ENCODE results near the gene TBL3.
"Not testable (repeated sequence)": the region's sequence is repeated elsewhere in the genome, so short reads cannot be mapped to it uniquely, and the experiment has no call there.

TBL3 gene

DNA sequence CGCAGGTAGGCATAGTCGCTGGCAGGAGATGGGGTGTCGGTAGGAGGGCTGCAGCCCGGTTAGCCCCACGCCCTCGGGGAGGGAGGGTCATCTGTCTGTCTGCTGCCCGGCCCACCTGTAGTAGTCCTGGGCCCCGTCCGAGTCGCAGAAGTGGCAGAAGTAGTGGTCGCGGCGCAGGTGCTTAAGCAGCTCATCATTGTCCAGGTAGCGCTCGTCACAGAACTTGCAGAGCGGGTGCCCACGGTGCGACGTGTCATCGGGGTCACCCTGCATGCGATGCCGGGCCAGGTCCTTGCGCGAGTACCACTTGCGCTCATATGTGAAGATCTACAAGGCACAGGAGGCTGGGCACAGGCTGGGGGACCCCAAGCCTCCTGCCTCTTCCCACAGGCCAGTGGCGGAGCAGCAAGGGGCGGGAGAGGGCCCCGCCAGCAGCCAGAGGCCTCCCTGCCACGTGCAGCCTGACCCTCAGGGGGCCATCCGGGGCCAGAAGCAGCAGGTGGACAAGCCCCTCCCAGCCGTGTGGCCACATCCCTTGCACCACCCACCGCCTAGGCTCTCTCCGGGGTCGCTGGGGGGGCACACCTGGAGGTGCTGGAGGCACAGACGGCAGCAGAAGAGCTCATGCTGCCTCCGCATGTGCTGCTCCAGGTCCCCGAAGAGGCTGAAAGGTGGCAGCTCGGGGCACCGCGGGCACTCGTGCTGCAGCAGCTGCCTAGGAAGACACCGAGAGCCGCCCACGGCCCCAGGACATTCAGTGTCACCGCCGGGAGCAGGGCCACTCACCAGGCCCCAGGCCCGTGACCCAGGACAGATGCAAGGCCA is 30.8 kb downstream of the TBL3 start:
- no peak for DNase-seq

DNA sequence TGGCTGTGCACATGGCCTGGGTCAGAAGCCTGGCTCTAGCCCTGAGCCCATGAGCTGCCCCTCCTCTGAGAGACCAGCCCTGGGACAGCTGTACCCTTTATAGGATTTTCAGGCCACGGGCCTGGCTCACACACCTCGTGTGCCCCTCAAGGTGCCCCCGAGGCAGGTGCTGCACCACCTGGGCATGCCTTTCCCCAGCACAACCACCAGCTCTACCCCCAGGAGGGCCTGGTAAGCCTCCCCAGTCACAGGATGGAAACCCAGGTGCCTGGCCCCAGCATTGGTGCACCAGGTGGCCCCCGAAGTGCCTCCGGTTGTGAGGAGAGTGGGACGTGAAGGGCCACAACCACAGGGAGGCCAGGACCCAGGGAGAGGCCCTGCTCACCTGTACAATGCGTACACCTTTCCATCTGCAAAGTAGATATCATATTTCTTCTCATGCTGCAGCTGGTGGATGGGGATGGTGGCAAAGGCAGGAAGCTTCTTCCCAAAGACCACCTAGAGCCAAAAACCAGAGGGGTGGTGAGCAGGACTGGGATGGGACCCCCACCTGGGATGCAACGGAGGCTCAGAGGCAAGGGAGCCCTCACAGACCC is 31.5 kb downstream of the TBL3 start:
- no peak for DNase-seq

DNA sequence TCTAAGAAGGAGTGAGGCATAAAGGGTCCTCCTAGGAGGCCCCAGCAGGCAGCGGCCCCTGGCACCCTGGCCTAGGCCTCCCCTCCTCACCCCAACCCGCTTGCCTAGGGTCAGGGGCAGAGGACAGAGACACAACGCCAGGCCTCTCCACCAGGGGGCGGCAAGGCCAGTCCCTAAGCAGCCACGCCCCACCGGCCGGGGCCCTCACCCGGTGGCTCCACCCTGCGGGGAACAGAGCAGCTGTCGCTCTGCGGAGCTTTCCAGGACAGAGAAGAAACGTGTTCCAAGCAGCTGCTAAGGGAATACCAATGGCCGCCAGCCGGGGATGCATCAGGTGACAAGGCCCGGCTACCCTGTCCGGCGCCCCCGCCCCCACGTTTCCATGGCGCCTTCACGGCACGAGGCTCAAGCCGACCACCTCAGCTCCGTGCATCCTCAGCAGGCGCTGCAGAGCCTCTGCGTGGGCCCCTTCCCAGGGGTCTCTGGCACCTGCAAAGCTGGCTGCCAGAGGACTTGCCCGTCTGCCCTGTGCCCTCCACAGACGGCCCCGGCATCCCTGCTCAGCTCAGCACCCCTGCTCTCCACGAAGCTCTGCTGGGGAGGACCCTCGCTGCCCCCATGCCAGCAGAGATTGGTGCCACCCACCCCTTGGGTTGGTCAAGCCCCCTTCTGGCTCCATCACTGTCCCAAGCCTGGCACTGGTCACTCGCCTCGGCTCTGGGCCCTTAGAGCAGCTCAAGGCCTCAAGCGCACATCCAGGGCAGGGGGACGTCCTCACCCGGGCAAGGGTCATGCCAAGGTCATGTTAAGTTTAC is 32.2 kb downstream of the TBL3 start:
- peak; percentile 91 to 96 for DNase-seq

DNA sequence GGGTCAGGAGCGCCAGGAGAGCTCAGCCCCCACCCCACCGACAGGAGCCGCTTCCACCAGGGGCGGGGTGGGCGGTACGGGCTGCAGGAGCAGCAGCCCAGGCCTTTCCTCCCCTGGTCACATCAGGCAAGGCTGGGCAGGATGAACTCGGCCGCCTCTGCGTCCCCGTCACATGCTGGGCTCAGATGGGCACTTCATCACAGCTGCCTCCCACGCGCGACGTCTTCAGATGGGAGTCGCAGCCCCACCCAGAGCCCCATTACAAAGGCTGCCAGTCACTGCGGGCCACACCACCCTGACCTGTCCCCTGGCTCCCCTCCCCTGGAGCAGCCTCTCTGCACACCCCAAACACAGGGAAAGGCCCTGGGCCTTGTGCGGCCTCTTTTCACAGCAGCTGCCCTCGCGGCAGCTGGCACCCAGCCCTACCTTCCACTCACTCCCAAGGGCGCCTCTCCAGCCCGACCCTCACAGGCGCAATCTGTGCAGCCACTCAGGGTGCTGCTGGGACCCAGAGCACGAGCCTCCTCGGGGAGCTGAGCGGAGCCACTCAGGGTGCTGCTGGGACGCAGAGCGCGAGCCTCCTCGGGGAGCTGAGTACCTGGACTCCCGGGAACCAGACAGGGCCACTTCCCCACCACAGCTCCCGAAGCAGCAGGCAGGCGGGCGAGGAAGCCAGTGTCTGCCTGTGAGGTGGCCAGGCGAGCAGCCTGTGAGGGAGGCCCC is 33.1 kb downstream of the TBL3 start:
- peak in 1 of 2 experiments; percentile 34 for DNase-seq

DNA sequence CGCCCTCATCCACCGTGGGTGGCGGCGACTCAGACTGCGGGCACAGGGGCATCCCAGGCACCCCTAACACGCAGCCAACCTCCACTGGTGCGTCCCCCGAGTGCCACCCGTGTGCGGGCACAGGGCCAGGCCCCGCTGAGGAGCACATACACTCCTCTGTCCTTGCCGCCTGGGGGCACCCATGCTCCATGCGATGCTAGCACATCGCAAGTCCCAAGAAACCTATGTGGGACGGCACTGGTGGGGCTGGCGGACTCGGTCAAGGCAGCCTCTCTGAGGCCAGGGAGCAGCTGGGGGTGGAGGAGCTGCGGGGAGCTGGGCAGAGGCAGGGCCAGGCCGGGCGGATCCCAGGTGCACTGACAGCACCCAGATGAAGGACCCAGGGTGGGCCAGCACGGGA is 33.8 kb downstream of the TBL3 start:
- DNase-seq, result peak in 1 of 2 experiments; percentile 34

DNA sequence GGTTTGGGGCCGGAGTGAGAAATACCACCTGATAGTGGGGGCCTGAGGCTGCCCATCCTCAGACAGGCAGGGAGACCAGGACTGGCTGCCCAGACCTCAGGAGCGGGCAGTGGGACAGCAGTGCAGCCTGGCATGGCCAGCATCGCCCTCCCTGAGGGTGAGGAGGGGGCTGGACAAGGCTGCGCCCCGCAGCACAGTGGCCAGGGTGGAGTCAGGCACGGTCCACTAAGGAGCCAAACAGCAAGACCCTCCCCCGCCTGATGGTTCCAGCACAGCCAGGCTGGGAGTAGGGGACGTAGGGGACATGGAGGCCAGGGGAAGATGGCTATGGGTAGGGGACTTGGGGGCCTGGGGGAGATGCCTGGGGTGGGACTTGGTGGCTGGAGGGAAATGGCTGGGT is 34.5 kb downstream of the TBL3 start:
- DNase-seq, result no peak

DNA sequence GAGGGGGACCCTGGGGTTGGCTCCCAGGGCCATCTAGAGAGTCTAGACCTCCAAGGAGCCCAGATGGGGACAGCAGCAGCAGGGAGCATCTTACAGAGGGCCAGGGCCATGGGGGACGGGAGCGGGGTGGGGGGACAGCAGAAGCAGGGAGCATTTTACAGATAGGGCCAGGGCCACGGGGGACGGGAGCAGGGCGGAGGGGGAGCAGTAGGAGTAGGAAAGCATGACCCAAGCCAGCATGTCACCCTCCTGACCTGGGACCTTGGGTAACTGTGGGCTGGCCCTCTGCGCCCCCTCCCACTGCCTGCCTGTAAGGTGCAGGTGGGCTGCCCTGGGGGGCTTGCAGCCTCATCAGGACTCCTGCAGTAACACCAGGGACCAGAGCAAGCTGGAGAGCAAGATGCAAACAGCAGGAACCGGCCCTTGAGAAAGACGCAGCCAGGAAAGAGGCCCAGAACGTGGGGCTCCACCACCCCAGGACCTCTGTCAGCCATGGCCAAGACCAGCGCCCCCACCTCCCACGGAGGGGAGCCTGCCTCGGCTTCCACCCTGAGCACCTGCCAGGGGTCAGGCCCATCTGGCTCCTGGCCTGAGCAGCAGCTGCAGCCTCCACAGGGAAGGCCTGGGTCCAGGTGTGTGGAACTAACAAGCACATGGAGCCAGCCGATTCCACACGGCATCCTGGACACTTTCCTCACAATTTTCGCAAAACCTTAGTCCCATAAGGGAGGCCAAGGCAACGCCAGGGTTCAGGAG is 35.4 kb downstream of the TBL3 start:
- DNase-seq, result no peak

DNA sequence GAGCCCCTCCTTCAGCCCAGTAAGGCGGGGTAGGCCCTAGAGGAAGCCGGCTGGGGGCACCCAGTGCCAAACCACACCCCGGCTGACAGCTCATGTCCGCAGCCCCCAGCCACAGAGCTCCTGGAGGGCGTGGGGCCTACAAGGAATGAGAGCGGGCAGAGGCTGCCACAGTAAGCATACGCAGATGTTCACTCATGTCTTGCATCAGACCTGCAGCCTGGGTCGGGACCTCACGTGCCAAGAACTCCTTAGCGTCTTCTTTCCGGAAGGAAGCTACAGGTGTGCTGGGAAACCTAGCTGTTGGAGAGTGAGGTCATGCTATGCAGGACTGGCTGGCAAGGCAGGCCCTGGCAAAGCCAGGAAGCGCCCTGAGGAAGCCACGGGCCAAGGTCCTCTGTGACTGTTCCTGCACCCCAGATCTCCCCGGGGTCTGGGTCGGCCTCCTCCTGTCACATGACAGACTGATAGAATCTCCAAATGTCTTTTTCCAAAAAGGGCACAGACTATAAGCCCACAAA is 36.2 kb downstream of the TBL3 start:
- no peak for DNase-seq

DNA sequence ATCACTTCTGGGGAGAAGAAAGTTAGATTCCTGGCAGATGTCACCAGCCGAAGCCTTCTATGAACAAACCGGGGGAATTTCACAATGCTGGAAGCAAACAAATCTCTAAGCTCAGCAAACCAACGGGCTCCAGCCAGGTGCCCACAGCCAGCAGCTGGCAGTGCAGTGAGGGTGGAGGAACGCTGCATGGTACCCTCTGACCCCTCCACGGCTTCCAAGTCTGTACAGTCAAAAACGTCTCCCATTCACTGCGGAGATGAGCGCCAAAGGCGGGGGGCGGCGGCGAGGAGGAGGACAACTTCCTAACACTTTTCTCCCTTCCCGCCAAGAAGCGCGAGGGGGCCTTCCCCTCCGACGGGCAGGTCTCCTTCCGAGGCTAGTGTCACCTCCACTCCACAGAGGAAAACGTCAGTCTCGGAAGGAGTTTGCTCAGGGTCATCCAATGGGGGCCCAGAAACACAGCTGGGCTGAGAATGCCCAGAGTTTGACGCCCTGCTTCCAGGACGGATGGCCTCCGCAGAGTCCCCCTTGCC is 36.8 kb downstream of the TBL3 start:
- DNase-seq, result no peak

DNA sequence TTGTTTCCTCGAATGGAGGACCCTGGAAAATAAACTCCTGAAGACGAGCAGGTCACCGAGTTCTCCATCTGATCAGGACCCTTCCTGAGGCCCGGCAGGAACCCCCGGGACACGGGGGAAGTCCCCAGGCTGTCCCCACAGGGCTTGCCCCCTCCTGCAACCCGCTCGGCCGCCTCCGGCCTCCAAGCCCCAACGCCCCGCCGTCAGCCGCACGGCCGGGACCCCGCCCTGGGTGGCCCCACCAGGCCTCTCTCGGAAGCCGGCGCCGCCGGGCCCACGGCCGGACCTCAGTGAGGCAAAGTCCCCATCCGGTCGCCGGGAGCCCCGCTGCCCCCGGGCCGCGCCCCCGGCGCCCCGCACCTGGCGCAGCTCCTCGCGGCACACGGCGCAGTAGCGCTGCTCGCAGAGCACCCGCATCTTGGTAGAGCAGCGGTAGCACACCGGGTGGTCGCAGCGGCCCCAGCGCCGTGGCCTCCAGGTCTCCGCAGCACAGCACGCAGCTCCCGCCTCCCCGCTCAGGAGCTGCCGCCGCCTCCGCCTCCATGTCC is 37.4 kb downstream of the TBL3 start:
- DNase-seq, result no peak

DNA sequence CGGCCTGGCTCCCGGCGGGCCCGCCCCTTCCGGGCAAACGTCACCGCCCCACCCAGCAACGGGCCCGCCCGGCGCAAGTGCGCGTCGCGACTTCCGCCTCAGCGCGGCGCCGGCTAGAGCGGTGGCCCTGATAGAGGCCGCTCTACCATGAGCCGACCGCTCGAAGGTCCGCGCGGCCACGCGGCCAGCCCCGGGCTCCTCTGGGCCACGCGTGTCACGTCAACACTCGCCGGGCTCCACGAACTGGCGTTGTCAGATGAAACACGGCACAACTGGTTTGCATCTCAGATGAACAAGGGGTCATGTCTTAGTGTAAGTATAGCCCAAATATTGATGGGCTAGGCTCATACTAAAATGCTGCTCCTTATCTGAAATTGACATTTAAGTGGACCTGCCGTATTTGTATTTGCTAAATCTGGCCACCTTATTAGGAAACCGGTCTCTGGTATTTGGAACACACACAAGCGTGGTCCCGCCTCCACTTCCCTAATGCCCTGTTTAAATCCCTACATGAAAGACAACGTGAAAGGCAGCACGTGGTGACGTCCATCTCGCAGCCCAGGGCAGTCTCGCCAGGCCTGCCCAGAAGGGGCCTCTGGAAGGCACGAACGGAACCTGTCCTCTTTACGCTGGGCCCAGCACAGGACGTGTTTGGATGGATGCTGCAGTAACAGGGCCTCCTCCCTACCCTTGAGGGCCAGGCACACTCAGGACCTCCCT is 38.1 kb downstream of the TBL3 start, which contains the start of gene ZNF598:
TSS of gene ZNF598 (minus strand) at position 31 of the 720 bp plus-strand sequence.
- DNase-seq, result peak in 1 of 2 experiments; percentile 83

DNA sequence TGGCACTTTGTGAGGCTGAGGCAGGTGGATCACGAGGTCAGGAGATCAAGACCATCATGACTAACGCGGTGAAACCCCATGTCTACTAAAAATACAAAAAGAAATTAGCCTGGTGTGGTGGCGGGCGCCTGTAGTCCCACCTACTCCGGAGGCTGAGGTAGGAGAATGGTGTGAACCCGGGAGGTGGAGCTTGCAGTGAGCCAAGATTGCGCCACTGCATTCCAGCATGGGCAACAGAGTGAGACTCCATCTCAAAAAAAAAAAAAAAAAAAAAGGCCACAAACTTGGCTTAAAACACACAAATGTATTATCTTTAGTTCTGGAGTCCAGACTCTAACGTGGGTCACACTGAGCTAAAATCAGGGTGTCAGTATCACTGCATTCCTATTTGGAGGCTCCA is 39.9 kb downstream of the TBL3 start:
- DNase-seq, result not testable (repeated sequence)

DNA sequence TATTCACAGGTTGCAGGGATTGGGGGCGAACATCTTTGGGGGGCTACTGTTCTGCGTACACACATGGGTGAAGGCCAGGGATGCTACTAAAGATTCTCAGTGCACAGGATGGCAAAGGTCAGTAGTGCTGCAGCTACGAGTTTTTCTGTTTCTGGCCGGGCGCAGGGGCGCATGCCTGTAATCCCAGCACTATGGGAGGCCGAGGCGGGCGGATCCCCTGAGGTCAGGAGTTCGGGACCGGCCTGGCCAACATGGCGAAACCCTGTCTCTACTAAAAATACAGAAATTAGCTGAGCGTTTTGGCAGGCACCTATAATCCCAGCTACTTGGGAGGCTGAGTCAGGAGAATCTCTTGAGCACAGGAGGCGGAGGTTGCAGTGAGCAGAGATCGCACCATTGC is 41.7 kb downstream of the TBL3 start:
- DNase-seq, result no peak

DNA sequence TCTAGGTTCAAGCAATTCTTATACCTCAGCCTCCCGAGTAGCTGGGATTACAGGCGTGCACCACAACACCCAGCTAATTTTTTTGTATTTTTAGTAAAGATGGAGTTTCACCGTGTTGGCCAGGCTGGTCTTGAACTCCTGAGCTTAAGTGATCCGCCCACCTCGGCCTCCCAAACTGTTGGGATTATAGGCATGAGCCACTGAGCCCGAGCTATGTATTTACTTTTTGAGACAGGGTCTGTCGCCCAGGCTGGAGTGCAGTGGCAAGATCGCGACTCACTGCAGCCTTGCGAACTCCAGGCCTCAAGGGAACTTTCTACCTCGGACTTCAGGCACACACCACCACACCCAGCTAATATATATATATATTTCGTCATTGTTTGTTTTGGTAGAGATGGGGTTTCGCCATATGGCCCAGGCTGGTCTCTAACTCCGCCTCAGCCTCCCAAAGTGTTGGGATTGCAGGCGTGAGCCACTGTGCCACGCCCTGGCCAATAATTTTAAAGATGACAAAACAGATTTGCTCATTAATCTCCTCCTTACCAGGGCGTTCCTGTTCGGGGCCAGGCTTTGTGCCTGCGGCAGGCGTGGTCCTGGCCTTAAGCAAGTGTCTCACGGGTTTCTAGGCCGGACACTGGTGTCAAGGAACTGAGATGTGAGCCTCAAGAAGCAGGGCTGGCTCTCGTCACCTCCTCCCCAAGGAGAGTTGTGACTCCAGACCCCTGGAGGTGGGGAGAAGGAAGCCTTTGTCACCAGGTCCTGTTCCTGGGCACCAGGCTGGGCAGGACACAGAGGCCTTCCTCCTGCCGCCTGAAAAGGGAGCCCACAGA is 43.5 kb downstream of the TBL3 start:
- no peak for DNase-seq

DNA sequence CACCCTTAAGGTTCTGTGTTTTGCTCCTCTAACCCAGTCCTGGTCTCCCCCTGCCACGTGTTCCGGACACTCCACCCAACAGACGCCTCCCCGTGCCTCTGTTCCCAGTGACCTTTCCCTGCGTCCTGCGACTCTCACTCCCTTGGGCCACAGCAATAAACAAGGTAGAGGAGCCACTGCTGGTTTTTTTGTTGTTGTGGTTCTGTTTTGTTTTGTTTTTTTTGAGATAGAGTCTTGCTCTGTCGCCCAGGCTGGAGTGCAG is 44.0 kb downstream of the TBL3 start:
- DNase-seq, result no peak

DNA sequence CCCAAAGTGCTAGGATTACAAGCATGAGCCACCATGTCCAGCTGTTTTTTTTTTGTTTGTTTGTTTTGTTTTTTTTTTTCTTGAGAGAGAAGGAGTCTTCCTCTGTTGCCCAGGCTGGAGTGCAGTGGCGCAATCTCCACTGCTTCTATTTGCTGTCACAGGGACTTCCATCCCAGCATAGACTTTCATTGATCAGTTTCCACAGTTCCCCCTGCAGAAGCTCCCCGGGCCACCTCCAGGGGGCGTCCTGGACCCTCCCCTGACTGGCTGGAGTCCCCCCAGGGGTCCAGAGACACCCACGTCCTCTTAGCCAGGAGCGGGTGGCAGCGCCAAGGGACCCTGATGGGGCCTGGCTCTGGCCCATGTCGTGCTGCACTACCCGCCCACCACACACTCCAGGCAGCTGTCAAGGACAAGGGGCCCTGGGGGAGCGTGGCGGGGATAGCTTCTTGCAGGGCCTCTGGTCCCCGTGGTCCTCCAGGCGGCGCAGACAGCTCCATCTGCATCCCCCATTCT is 44.6 kb downstream of the TBL3 start:
- no peak for DNase-seq

DNA sequence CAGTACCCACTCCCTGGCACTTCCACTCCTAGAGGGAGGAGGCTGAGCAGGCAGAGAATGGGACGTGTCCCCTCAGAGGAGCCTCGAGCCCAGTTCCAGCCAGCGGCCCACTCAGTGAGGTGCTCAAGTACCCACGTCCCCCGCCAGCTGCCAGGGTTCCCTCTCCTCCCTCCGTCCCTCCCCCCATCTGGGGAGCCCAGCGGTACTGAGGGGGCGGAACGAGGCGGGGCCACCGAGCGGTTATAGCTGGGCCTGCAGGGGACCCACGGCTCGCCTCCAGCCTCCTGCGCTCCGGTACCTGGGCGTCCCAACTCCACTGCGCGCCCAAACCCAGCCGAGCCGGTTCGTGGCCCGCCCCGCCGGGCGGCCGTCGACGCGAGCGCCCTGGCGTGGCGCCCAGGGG is 47.7 kb downstream of the TBL3 start, which contains the start of gene NPW:
TSS of gene NPW (plus strand) at position 268 of the 403 bp plus-strand sequence.
- DNase-seq, result no peak

DNA sequence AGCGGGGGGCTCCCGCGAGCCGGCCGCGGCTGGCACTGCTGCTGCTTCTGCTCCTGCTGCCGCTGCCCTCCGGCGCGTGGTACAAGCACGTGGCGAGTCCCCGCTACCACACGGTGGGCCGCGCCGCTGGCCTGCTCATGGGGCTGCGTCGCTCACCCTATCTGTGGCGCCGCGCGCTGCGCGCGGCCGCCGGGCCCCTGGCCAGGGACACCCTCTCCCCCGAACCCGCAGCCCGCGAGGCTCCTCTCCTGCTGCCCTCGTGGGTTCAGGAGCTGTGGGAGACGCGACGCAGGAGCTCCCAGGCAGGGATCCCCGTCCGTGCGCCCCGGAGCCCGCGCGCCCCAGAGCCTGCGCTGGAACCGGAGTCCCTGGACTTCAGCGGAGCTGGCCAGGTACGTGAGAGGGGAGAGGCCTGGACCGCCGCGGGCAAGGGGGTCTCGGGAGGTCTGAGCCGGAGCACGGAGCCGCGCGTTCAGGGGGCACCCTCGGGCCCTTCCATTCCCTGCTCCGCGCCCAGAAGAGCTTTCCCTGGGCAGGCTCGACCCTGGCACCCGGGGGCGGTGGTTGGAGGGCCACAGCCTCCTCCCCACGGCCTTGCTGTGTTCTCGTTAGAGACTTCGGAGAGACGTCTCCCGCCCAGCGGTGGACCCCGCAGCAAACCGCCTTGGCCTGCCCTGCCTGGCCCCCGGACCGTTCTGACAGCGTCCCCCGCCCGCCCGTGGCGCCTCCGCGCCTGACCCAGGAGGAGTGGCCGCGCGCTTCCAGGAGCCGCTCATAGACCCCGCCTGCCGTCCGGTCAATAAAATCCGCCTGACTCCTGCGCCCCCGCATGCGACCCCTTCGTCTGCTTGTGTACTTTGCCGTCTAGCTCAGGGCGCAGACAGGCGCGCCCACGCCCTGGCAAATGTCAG is 48.3 kb downstream of the TBL3 start:
- no peak for DNase-seq

DNA sequence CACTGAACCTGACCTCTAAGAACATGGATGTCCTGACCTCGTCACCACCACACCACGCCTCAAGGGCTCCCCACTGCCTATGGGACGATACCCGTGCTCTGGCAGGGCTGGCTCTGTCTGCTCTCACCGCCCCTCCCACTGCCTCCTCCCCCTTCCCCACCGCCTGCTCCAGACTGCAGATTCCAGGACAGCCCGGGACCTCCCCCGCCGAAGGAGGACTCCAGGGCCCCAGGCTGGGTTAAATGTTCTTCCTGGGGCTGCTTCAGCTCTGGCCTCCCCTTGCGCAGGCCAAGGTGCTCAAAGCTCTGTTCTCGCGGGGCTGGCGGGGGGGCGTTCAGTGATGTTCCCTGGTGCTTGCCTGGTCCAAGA is 50.9 kb downstream of the TBL3 start:
- DNase-seq, result peak in 1 of 2 experiments; percentile 36

Data from SHP77 (cell line).